ENCODE measurements around the gene EPOP.

DNA sequence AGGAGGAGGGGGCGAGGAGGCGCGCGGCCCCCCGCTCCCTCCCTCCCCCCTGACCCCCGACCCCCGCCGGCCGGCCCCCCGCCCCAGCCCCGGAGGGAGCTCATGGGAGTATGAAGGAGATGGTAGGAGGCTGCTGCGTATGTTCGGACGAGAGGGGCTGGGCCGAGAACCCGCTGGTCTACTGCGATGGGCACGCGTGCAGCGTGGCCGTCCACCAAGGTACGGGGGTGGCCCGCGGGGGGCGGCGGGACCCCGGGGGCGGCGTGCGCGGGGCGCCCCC, 30.7 kb upstream of the EPOP start:
- TF ChIP-seq, protein P1, sequence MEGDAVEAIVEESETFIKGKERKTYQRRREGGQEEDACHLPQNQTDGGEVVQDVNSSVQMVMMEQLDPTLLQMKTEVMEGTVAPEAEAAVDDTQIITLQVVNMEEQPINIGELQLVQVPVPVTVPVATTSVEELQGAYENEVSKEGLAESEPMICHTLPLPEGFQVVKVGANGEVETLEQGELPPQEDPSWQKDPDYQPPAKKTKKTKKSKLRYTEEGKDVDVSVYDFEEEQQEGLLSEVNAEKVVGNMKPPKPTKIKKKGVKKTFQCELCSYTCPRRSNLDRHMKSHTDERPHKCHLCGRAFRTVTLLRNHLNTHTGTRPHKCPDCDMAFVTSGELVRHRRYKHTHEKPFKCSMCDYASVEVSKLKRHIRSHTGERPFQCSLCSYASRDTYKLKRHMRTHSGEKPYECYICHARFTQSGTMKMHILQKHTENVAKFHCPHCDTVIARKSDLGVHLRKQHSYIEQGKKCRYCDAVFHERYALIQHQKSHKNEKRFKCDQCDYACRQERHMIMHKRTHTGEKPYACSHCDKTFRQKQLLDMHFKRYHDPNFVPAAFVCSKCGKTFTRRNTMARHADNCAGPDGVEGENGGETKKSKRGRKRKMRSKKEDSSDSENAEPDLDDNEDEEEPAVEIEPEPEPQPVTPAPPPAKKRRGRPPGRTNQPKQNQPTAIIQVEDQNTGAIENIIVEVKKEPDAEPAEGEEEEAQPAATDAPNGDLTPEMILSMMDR (IDR thresholded peaks at IDR 0.05): no peak
- TF ChIP-seq ZFX (IDR thresholded peaks at IDR 0.05; ENCODE audit: borderline replicate concordance): no peak
